MCF 10A (cell line): Measurements from ENCODE around the gene SVOPL. TPM values are rescaled to one million over a fixed set of nuclear protein-coding genes. Genes with fewer than 3 reads are reported as not detected.

Source experiments
- BruUV-seq: library from RNA; stranded (reverse); fragments of 400-500 nt; replicated peaks from 2 replicates; lab custom pipeline; 2021; lab: Mats Ljungman, UMichigan
- CTCF ChIA-PET: fragments of 300-600 bp; sonication (Branson Sonifier 250); formaldehyde crosslinking; extraction: SDS; loops from one replicate; lab custom pipeline; 2021; ENCODE audit warnings: antibody characterized with exemption, inconsistent platforms; lab: Yijun Ruan, JAX
- POLR2A ChIA-PET: fragments of 300-600, 350-650 bp; sonication (Branson Sonifier 250); formaldehyde crosslinking; extraction: SDS; loops from one replicate; lab custom pipeline; 2020; ENCODE audit warnings: antibody characterized with exemption, inconsistent platforms; lab: Yijun Ruan, JAX
- DNase-seq: peaks from one replicate; pipeline ENCODE4 v3.0.0-alpha.2; 2018; ENCODE audit not compliant: unreplicated experiment
- H3K27ac Mint-ChIP-seq: one replicate; pipeline ENCODE4 v1.8.0; 2022; ENCODE audit warnings: mild to moderate bottlenecking, low read depth, mixed read lengths; ENCODE audit not compliant: unreplicated experiment
- H3K27me3 Mint-ChIP-seq: one replicate; pipeline ENCODE4 v1.8.0; 2022; ENCODE audit warnings: mixed read lengths; ENCODE audit not compliant: insufficient read depth, unreplicated experiment
- H3K36me3 Mint-ChIP-seq: one replicate; pipeline ENCODE4 v1.8.0; 2022; ENCODE audit warnings: mild to moderate bottlenecking, moderate library complexity, mixed read lengths; ENCODE audit not compliant: insufficient read depth, unreplicated experiment
- H3K4me1 Mint-ChIP-seq: one replicate; pipeline ENCODE4 v1.8.0; 2022; ENCODE audit warnings: mixed read lengths; ENCODE audit not compliant: insufficient read depth, unreplicated experiment
- H3K4me3 Mint-ChIP-seq: one replicate; pipeline ENCODE4 v1.8.0; 2022; ENCODE audit warnings: mild to moderate bottlenecking, moderate library complexity, mixed read lengths; ENCODE audit not compliant: unreplicated experiment
- H3K9me3 Mint-ChIP-seq: one replicate; pipeline ENCODE4 v1.8.0; 2022; ENCODE audit warnings: mixed read lengths; ENCODE audit not compliant: unreplicated experiment
- CTCF ChIP-seq: fragments of 200-600 bp; IDR thresholded peaks from one replicate; pipeline ENCODE4 v1.8.0; 2022; ENCODE audit warnings: antibody characterized with exemption, mild to moderate bottlenecking; ENCODE audit not compliant: unreplicated experiment
- intact Hi-C: fragments of 100-400 bp; cut with micrococcal nuclease; formaldehyde crosslinking; loops from 2 replicates; pipeline ENCODE4 v1.14.1; 2022
- total RNA-seq: library from RNA; stranded (reverse); gene quantifications from 2 replicates; pipeline ENCODE4 v1.2.3, GENCODE V29; 2022

The SVOPL gene
- total RNA-seq, 1 experiment from 2014 or later = not detected

- no TSS peak for BruUV-seq
- ChIA-PET CTCF (interaction anchor here (0.6 to 1.8 kb wide), 3 partner anchors 9 to 574 kb away, joined by 3 to 7 read pairs (median 3); no protein-coding TSS in a partner anchor), POLR2A (interaction anchor here (0.8 kb wide), 1 partner anchor 888 kb away, joined by 3 read pairs; no protein-coding TSS in a partner anchor)
- TF ChIP-seq CTCF = no peak
- DNase-seq = no peak
- Mint-ChIP-seq H3K4me1 (no peaks in the 10 kb centered on the region), H3K27me3 (no peaks in the 10 kb centered on the region), H3K36me3 (no peaks in the 10 kb centered on the region), H3K27ac (no peak overlapping the region), H3K9me3 (no peaks in the 10 kb centered on the region), H3K4me3 (no peak overlapping the region)
- intact Hi-C loops = no loop called here
These were observed 28.3 kb upstream of the SVOPL start for GRCh38 chr7:138729444-138729843.

GRCh38 chr7:138727336-138728099 is 26.4 kb upstream of the SVOPL start:
- TF ChIP-seq CTCF = no peak
- Mint-ChIP-seq H3K36me3 (no peaks in the 10 kb centered on the region), H3K4me1 (no peaks in the 10 kb centered on the region), H3K27ac (no peak overlapping the region), H3K4me3 (no peak overlapping the region), H3K27me3 (no peaks in the 10 kb centered on the region), H3K9me3 (no peaks in the 10 kb centered on the region)
- POLR2A ChIA-PET = interaction anchor here (0.6 kb wide), 1 partner anchor 616 kb away, joined by 3 read pairs; no protein-coding TSS in a partner anchor
- CTCF ChIA-PET = interaction anchor here (0.6 to 2.5 kb wide), 3 partner anchors 11 to 1038 kb away, joined by 4 to 9 read pairs (median 5); no protein-coding TSS in a partner anchor
- no TSS peak for BruUV-seq
- intact Hi-C loops = no loop called here
- DNase-seq = no peak

GRCh38 chr7:138726288-138726687 is 25.1 kb upstream of the SVOPL start:
- H3K36me3 Mint-ChIP-seq = no peaks in the 10 kb centered on the region
- TF ChIP-seq CTCF = no peak
- no peaks in the 10 kb centered on the region for H3K4me1 Mint-ChIP-seq
- H3K27me3 Mint-ChIP-seq = no peaks in the 10 kb centered on the region
- no peak overlapping the region for H3K27ac Mint-ChIP-seq
- intact Hi-C loops = no loop called here
- no TSS peak for BruUV-seq
- POLR2A ChIA-PET = no interaction called here
- H3K4me3 Mint-ChIP-seq = no peak overlapping the region
- H3K9me3 Mint-ChIP-seq = no peaks in the 10 kb centered on the region
- CTCF ChIA-PET = interaction anchor here (0.6 to 2.5 kb wide), 3 partner anchors 12 to 565 kb away, joined by 3 to 9 read pairs (median 4); no protein-coding TSS in a partner anchor
- no peak for DNase-seq

GRCh38 chr7:138720286-138720685 is 19.1 kb upstream of the SVOPL start:
- no peaks in the 10 kb centered on the region for H3K27me3 Mint-ChIP-seq
- no peak for TF ChIP-seq CTCF
- POLR2A ChIA-PET = interaction anchor here (1.0 kb wide), 1 partner anchor 8 kb away, joined by 4 read pairs; no protein-coding TSS in a partner anchor
- H3K27ac Mint-ChIP-seq = no peak overlapping the region
- intact Hi-C loops = no loop called here
- CTCF ChIA-PET = interaction anchor here (1.6 kb wide), 1 partner anchor 19 kb away, joined by 4 read pairs; no protein-coding TSS in a partner anchor
- no peaks in the 10 kb centered on the region for H3K9me3 Mint-ChIP-seq
- peak; percentile 67 for DNase-seq
- BruUV-seq = no TSS peak
- H3K4me1 Mint-ChIP-seq = peaks cover 12% of the 10 kb centered on the region
- peak overlapping the region; percentile 4 for H3K4me3 Mint-ChIP-seq
- H3K36me3 Mint-ChIP-seq = no peaks in the 10 kb centered on the region
